A673 (cell line): ENCODE measurements around the gene NFATC4.

ENCODE experiments used
- EZH2 ChIP-seq: fragments of 200-600 bp; sonication (generic); IDR thresholded peaks from 2 replicates; pipeline ENCODE4 v1.6.1; 2017; ENCODE audit warnings: borderline replicate concordance, low read depth, mild to moderate bottlenecking, mixed read lengths, antibody characterized with exemption, low read length; ENCODE audit not compliant: poor library complexity, severe bottlenecking
- TF ChIP-seq, protein P1 (sequence below): fragments of 300-800, 200-600 bp; sonication (generic); conservative IDR thresholded peaks from 2 replicates; pipeline ENCODE4 v1.5.1; 2017; ENCODE audit warnings: low read depth, mild to moderate bottlenecking, antibody characterized with exemption, low read length, moderate library complexity, mixed read lengths

DNA sequence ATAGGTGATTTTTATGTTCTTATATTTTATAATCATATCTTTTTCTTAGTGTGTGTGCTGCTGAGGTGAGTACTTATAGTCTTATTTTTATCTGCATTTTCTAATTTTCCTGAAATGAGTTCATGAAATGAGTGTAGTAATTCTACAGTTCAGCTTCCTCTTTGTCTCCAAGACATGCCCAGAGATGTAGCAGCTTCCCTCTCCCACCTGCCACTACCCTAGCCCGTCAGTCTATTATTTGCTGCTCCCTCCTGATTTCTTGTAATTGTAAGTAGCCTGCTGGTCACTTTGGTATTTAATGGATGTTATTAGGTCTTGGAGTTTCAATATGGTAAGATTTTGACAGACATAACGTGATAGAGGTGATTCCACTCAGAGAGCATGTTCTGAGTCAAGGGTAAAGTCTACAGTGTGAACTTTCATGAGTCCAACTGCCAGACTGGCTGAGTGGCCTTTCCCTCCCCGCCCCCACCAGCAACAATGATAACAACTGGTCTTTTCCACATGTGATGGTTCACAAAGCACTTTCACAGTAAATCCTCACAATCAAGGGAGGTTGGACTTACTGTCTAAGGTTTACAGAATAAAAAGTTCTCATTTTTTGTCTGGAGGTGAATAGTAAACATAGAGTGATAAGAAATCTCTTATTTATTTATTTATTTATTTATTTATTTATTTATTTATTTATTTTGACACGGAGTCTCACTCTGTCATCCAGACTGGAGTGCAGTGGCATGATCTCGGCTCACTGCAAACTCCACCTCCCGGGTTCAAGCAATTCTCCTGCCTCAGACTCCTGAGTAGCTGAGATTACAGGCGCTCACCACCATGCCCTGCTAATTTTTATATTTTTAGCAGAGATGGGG, 24.0 kb upstream of the NFATC4 start:
- TF ChIP-seq, protein P1, sequence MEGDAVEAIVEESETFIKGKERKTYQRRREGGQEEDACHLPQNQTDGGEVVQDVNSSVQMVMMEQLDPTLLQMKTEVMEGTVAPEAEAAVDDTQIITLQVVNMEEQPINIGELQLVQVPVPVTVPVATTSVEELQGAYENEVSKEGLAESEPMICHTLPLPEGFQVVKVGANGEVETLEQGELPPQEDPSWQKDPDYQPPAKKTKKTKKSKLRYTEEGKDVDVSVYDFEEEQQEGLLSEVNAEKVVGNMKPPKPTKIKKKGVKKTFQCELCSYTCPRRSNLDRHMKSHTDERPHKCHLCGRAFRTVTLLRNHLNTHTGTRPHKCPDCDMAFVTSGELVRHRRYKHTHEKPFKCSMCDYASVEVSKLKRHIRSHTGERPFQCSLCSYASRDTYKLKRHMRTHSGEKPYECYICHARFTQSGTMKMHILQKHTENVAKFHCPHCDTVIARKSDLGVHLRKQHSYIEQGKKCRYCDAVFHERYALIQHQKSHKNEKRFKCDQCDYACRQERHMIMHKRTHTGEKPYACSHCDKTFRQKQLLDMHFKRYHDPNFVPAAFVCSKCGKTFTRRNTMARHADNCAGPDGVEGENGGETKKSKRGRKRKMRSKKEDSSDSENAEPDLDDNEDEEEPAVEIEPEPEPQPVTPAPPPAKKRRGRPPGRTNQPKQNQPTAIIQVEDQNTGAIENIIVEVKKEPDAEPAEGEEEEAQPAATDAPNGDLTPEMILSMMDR = no peak
- TF ChIP-seq EZH2 = no peak
